OCI-LY1 (cell line): ENCODE data around the gene HGFAC.

Experiments used
- CTCF ChIP-seq: fragments of 200-600 bp; sonication (generic), shearing (Covaris generic); IDR thresholded peaks from 2 replicates; pipeline ENCODE4 v1.5.1; 2017; ENCODE audit warnings: mild to moderate bottlenecking, antibody characterized with exemption, low read length, moderate library complexity, mixed read lengths
- EZH2 ChIP-seq: fragments of 200-600 bp; sonication (generic), shearing (Covaris generic); IDR thresholded peaks from 2 replicates; pipeline ENCODE4 v1.8.0; 2017; ENCODE audit warnings: borderline replicate concordance, mixed run types, mild to moderate bottlenecking, antibody characterized with exemption, low read length, moderate library complexity, mixed read lengths

- no peak for TF ChIP-seq CTCF
- TF ChIP-seq EZH2: no peak
Measured at GRCh38 chr4:3464349-3464905, 22.7 kb downstream of the HGFAC start.
